CD4-positive, alpha-beta T cell (primary cell): ENCODE measurements around the gene OSBPL6. TPM values are rescaled to one million over a fixed set of nuclear protein-coding genes. Genes with fewer than 3 reads are reported as not detected.
"Not testable (repeated sequence)": the region's sequence is repeated elsewhere in the genome, so short reads cannot be mapped to it uniquely, and the experiment has no call there.

Experiments
- ATAC-seq: fragments of 200-7000 bp; cut with Tn5 transposase; one replicate; pipeline ENCODE4 v1.10.0; 2022; ENCODE audit warnings: mild to moderate bottlenecking; ENCODE audit not compliant: poor library complexity
- CTCF ChIA-PET: fragments of 350-600 bp; sonication (Branson Sonifier 250); formaldehyde crosslinking; loops from one replicate; lab custom pipeline; 2021; ENCODE audit warnings: antibody characterized with exemption, inconsistent platforms; lab: Charles Lee
- POLR2A ChIA-PET: fragments of 350-600 bp; sonication (Branson Sonifier 250); formaldehyde crosslinking; loops from one replicate; lab custom pipeline; 2021; ENCODE audit warnings: antibody characterized with exemption, inconsistent platforms; lab: Charles Lee
- DNase-seq, 14 experiments: peaks; one replicate each; pipeline ENCODE4 v3.0.0-alpha.2; 2013 to 2020; ENCODE audit warnings: mixed read lengths in 2 of 14
- H3K27ac ChIP-seq, 2 donors: one replicate each; pipeline versions ENCODE4 v1.5.1 to v1.7.0; 2013; ENCODE audit warnings: low read length in 2 of 2, low read depth in 1 of 2, mild to moderate bottlenecking in 1 of 2
- H3K27me3 ChIP-seq, 2 experiments: 1 replicate in 1 of 2; 2 replicates in 1 of 2; pipeline versions ENCODE4 v1.6.1 to v1.7.0; 2013; ENCODE audit warnings: low read length in 2 of 2, control low read depth in 1 of 2, mild to moderate bottlenecking in 1 of 2, moderate library complexity in 1 of 2; ENCODE audit not compliant: insufficient read depth in 2 of 2, control insufficient read depth in 1 of 2
- H3K36me3 ChIP-seq: one replicate; pipeline ENCODE4 v1.6.1; 2013; ENCODE audit warnings: low read length, control low read depth; ENCODE audit not compliant: insufficient read depth
- H3K4me1 ChIP-seq: one replicate; pipeline ENCODE4 v1.6.1; 2013; ENCODE audit warnings: low read length, control low read depth; ENCODE audit not compliant: insufficient read depth
- H3K4me3 ChIP-seq: one replicate; pipeline ENCODE4 v1.5.1; 2013; ENCODE audit warnings: mild to moderate bottlenecking, low read length, moderate library complexity
- H3K9me3 ChIP-seq, 2 experiments: 1 replicate in 1 of 2; 2 replicates in 1 of 2; pipeline versions ENCODE4 v1.6.1 to v1.7.0; 2013; ENCODE audit warnings: low read length in 2 of 2, mild to moderate bottlenecking in 2 of 2, control low read depth in 1 of 2, moderate library complexity in 1 of 2; ENCODE audit not compliant: control insufficient read depth in 1 of 2, insufficient read depth in 1 of 2
- H3K27ac Mint-ChIP-seq: one replicate; pipeline ENCODE4 v1.8.0; 2020; ENCODE audit warnings: mixed read lengths
- H3K27me3 Mint-ChIP-seq: one replicate; pipeline ENCODE4 v1.8.0; 2021; ENCODE audit warnings: mixed read lengths
- H3K36me3 Mint-ChIP-seq: one replicate; pipeline ENCODE4 v1.8.0; 2021; ENCODE audit warnings: low read depth, mixed read lengths
- H3K4me1 Mint-ChIP-seq: one replicate; pipeline ENCODE4 v1.8.0; 2021; ENCODE audit warnings: low read depth, mixed read lengths
- H3K4me3 Mint-ChIP-seq: one replicate; pipeline ENCODE4 v1.8.0; 2020; ENCODE audit warnings: mild to moderate bottlenecking, mixed read lengths
- H3K9me3 Mint-ChIP-seq: one replicate; pipeline ENCODE4 v1.8.0; 2020; ENCODE audit warnings: mixed read lengths
- intact Hi-C, 2 experiments: fragments of 100-400 bp; cut with DNase I in 1 of 2; cut with micrococcal nuclease in 1 of 2; formaldehyde crosslinking; loops; one replicate each; pipeline versions ENCODE4 v1.15.1 to v1.9.0; 2023 to 2025; cut with DNase I, micrococcal nuclease
- total RNA-seq, 174 experiments: library from RNA in 2 of 174; stranded (reverse) in 2 of 174; gene quantifications; one replicate each; pipeline ENCODE4 v1.2.3 and lab custom pipeline; 2021 to 2026
- TF ChIP-seq, protein P1 (sequence below): fragments of 200-600 bp; IDR thresholded peaks from one replicate; pipeline ENCODE4 v1.8.0; 2022; ENCODE audit warnings: antibody characterized with exemption, mild to moderate bottlenecking

OSBPL6 gene
- total RNA-seq, 2 experiments from 2014 or later, result 0.08 to 0.11 TPM

DNA sequence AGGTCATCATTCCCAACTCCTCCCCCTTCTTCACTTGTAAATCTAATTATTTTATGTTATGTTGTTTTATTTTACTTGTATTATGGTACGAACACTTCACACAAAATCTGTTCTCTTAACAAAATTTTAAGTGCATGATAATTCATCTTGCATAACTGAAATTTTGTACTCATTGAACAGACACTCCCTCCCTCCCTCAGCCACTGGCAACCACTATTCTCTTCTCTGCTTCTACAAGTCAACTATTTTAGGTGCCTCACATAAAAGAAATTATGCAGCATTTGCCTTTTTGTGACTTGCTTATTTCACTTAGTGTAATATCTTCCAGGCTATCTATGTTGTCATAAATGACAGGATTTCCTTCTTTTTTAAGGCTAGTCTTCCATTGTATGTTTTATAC, 30.4 kb upstream of the OSBPL6 start:
- H3K36me3 Mint-ChIP-seq, result no peaks in the 10 kb centered on the region
- no peak for ATAC-seq
- intact Hi-C loops, result no loop called here
- CTCF ChIA-PET, result no interaction called here
- no peak overlapping the region for H3K4me3 ChIP-seq
- H3K27ac Mint-ChIP-seq, result no peak overlapping the region
- no peak overlapping the region for H3K4me3 Mint-ChIP-seq
- H3K27ac ChIP-seq, result no peak overlapping the region
- H3K4me1 Mint-ChIP-seq, result no peaks in the 10 kb centered on the region
- peaks cover 26% of the 10 kb centered on the region for H3K27me3 Mint-ChIP-seq
- DNase-seq, result no peak
- H3K9me3 Mint-ChIP-seq, result no peaks in the 10 kb centered on the region
- no peaks in the 10 kb centered on the region for H3K9me3 ChIP-seq
- H3K4me1 ChIP-seq, result no peaks in the 10 kb centered on the region
- POLR2A ChIA-PET, result no interaction called here
- no peaks in the 10 kb centered on the region for H3K36me3 ChIP-seq
- TF ChIP-seq, protein P1, sequence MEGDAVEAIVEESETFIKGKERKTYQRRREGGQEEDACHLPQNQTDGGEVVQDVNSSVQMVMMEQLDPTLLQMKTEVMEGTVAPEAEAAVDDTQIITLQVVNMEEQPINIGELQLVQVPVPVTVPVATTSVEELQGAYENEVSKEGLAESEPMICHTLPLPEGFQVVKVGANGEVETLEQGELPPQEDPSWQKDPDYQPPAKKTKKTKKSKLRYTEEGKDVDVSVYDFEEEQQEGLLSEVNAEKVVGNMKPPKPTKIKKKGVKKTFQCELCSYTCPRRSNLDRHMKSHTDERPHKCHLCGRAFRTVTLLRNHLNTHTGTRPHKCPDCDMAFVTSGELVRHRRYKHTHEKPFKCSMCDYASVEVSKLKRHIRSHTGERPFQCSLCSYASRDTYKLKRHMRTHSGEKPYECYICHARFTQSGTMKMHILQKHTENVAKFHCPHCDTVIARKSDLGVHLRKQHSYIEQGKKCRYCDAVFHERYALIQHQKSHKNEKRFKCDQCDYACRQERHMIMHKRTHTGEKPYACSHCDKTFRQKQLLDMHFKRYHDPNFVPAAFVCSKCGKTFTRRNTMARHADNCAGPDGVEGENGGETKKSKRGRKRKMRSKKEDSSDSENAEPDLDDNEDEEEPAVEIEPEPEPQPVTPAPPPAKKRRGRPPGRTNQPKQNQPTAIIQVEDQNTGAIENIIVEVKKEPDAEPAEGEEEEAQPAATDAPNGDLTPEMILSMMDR, result no peak
- H3K27me3 ChIP-seq, result peaks cover 0 to 3% of the 10 kb centered on the region in 2 experiments

DNA sequence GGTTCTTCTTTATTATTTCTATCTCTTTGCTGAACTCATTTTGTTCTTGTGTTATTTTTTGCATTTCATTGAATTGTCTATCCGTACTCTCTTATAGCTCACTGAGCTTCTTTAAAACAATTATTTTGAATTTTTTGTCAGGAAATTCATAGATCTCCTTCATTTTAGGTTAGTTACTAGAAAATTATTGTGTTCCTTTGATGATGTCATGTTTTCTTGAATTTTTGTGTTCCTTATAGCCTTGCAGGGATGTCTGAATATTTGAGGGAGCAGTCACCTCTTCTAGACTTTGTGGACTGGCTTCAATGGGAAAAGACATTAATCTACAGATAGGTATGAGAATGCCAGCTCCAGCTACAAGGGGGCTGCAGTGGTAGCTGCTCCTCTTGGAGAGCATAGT, 20.7 kb upstream of the OSBPL6 start:
- H3K27ac ChIP-seq, result no peak overlapping the region
- H3K27ac Mint-ChIP-seq, result no peak overlapping the region
- TF ChIP-seq, protein P1, result no peak
- peaks cover 3 to 8% of the 10 kb centered on the region in 2 experiments for H3K27me3 ChIP-seq
- H3K27me3 Mint-ChIP-seq, result peaks cover 15% of the 10 kb centered on the region
- ChIA-PET POLR2A (no interaction called here), CTCF (no interaction called here)
- no peaks in the 10 kb centered on the region for H3K4me1 Mint-ChIP-seq
- H3K4me1 ChIP-seq, result no peaks in the 10 kb centered on the region
- ATAC-seq (no peak), DNase-seq (no peak)
- no peak overlapping the region for H3K4me3 Mint-ChIP-seq
- intact Hi-C loops, result no loop called here
- H3K4me3 ChIP-seq, result no peak overlapping the region
- H3K36me3 Mint-ChIP-seq, result no peaks in the 10 kb centered on the region
- no peaks in the 10 kb centered on the region for H3K9me3 Mint-ChIP-seq
- no peaks in the 10 kb centered on the region for H3K9me3 ChIP-seq
- H3K36me3 ChIP-seq, result no peaks in the 10 kb centered on the region

DNA sequence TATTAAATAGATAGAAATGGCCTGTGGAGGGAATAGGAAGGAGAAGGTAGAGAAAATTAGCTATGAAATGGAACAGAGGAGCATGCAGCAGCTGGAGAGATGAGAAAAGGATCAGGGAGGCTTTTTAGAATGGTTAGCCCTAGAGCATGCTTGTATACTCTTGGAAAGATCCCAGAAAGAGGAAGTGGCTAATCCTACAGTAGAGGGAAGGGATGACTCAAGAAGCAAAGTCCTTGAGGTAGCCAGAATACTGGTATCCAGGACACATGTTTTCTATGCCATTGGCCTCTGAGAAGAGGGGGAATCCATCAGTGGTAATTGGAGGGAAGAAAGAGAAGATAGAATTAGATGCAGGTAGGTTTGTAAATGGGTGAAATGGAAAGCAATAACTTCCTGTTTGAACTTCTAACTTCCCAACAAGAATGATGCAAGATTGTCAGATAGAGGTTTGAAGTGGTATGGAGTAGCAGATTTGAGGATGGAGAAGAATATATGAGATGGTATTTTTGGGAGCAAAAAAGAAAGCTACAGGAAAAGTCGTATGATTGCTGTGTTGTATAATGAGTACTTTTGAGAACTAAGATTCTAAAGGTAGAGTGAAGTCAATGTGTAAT, 17.1 kb upstream of the OSBPL6 start:
- H3K4me3 ChIP-seq, result no peak overlapping the region
- Mint-ChIP-seq H3K36me3 (no peaks in the 10 kb centered on the region), H3K27ac (no peak overlapping the region), H3K4me1 (no peaks in the 10 kb centered on the region), H3K27me3 (peaks cover 21% of the 10 kb centered on the region), H3K4me3 (no peak overlapping the region), H3K9me3 (no peaks in the 10 kb centered on the region)
- H3K9me3 ChIP-seq, result no peaks in the 10 kb centered on the region
- no peaks in the 10 kb centered on the region for H3K4me1 ChIP-seq
- CTCF ChIA-PET, result no interaction called here
- H3K27me3 ChIP-seq, result peaks cover 3 to 8% of the 10 kb centered on the region in 2 experiments
- H3K27ac ChIP-seq, result no peak overlapping the region
- TF ChIP-seq, protein P1, result no peak
- POLR2A ChIA-PET, result no interaction called here
- DNase-seq (no peak), ATAC-seq (no peak)
- intact Hi-C loops, result no loop called here
- no peaks in the 10 kb centered on the region for H3K36me3 ChIP-seq

DNA sequence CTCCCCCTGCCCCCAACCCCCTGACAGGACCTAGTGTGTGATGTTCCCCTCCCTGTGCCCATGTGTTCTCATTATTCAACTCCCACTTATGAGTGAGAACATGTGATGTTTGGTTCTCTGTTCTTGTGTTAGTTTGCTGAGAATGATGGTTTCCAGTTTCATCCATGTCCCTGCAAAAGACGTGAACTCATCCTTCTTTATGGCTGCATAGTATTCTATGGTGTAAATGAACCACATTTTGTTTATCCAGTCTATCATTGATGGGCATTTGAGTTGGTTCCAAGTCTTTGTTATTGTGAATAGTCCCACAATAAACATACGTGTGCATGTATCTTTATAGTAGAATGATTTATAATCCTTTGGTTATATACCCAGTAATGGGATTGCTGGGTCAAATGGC, 13.7 kb upstream of the OSBPL6 start:
- CTCF ChIA-PET, H3K4me1 ChIP-seq, H3K4me1 Mint-ChIP-seq, H3K4me3 ChIP-seq, H3K9me3 Mint-ChIP-seq, ATAC-seq, H3K27ac Mint-ChIP-seq, H3K4me3 Mint-ChIP-seq, intact Hi-C loops, DNase-seq, H3K9me3 ChIP-seq, H3K36me3 Mint-ChIP-seq, POLR2A ChIA-PET, H3K27ac ChIP-seq, H3K36me3 ChIP-seq: not testable (repeated sequence)
- peaks cover 25% of the 10 kb centered on the region for H3K27me3 Mint-ChIP-seq
- peaks cover 6 to 11% of the 10 kb centered on the region in 2 experiments for H3K27me3 ChIP-seq
